K562 (cell line): Measurements from ENCODE around the gene RASGRP4. TPM values are rescaled to one million over a fixed set of nuclear protein-coding genes. Genes with fewer than 3 reads are reported as not detected.
A peak's percentile ranks its signal among the peaks of the same experiment; 100 is the strongest.

ENCODE experiments used
- ARID4B ChIP-seq: sonication (generic); formaldehyde crosslinking; IDR thresholded peaks from 2 replicates; pipeline ENCODE4 v1.8.0; 2022; ENCODE audit warnings: mild to moderate bottlenecking, missing genetic modification reagents
- ATF1 ChIP-seq, 2 experiments: fragments of 450-650 bp in 1 of 2; IDR thresholded peaks; 2 replicates each; pipeline ENCODE4 v1.6.1; 2016; ENCODE audit warnings: missing compliant biosample characterization in 1 of 2, missing genetic modification characterization in 1 of 2
- BRD4 ChIP-seq: fragments of 200-600 bp; sonication (generic); IDR thresholded peaks from 2 replicates; pipeline ENCODE4 v1.6.1; 2017; ENCODE audit warnings: inconsistent platforms
- ETV5 ChIP-seq: sonication (generic); formaldehyde crosslinking; IDR thresholded peaks from 2 replicates; pipeline ENCODE4 v1.4.0; 2020; ENCODE audit warnings: low read depth, mild to moderate bottlenecking, missing genetic modification reagents
- KDM2B ChIP-seq: fragments of 250-450 bp; sonication (Bioruptor Pico); IDR thresholded peaks from 2 replicates; pipeline ENCODE4 v1.8.0; 2021; ENCODE audit warnings: mild to moderate bottlenecking, moderate library complexity
- NUFIP1 ChIP-seq: fragments of 450-650 bp; IDR thresholded peaks from 2 replicates; pipeline ENCODE4 v1.6.1; 2018; ENCODE audit not compliant: partially characterized antibody
- SIRT6 ChIP-seq: IDR thresholded peaks from one replicate; pipeline ENCODE4 v1.6.1; 2012; ENCODE audit warnings: low read depth, mild to moderate bottlenecking, control low read depth, inconsistent platforms, low read length, moderate library complexity
- TCF7 ChIP-seq: sonication (generic); IDR thresholded peaks from 2 replicates; pipeline ENCODE4 v1.6.1; 2016; ENCODE audit warnings: antibody characterized with exemption, borderline replicate concordance
- TOE1 ChIP-seq, 2 experiments: fragments of 450-650 bp in 1 of 2; sonication (generic) in 1 of 2; formaldehyde crosslinking in 1 of 2; IDR thresholded peaks; 2 replicates each; pipeline versions ENCODE4 v1.7.1 to v1.8.0; 2016 to 2022; ENCODE audit warnings: borderline replicate concordance in 2 of 2, mild to moderate bottlenecking in 2 of 2, antibody characterized with exemption in 1 of 2, inconsistent platforms in 1 of 2, low read depth in 1 of 2, missing genetic modification reagents in 1 of 2, moderate library complexity in 1 of 2
- ZFPM2 ChIP-seq: fragments of 250-450 bp; sonication (Bioruptor Pico); IDR thresholded peaks from 2 replicates; pipeline ENCODE4 v1.5.1; 2022; ENCODE audit warnings: mild to moderate bottlenecking
- polyA plus RNA-seq, 8 experiments: library from polyadenylated mRNA; depleted of rRNA in 4 of 8; stranded (reverse) in 5 of 8; unstranded in 3 of 8; fragments of >200 nt; fragmentation: Nextera tagmentation in 2 of 8; fragmentation: Illumina TruSeq in 1 of 8; extraction: Ambion mirVana in 2 of 8; extraction: Trizol in 1 of 8; gene quantifications; 2 replicates each; pipeline versions ENCODE4 v1.2.1 to v1.2.3, GENCODE V29; 2011 to 2014; ENCODE audit warnings: inconsistent platforms in 1 of 8, missing spikeins in 1 of 8
- total RNA-seq, 7 experiments: library from RNA; depleted of rRNA in 6 of 7; stranded (reverse); fragments of >200 nt in 6 of 7; fragmentation: Illumina TruSeq in 2 of 7; extraction: Trizol in 2 of 7; gene quantifications; 2 replicates each; pipeline versions ENCODE4 v1.2.1 to v1.2.3, GENCODE V29; 2011 to 2021; ENCODE audit warnings: low replicate concordance in 1 of 7
- TF ChIP-seq, protein P1 (sequence below): sonication (generic); formaldehyde crosslinking; IDR thresholded peaks from 2 replicates; pipeline ENCODE4 v1.8.1; 2023; ENCODE audit warnings: mild to moderate bottlenecking, missing genetic modification reagents
- TF ChIP-seq, protein P2 (sequence below), 2 experiments: IDR thresholded peaks in 1 of 2; conservative IDR thresholded peaks in 1 of 2; 2 replicates each; pipeline ENCODE4 v1.6.1; 2016; ENCODE audit warnings: low read depth in 2 of 2, mild to moderate bottlenecking in 1 of 2, missing compliant biosample characterization in 1 of 2, missing genetic modification characterization in 1 of 2, moderate library complexity in 1 of 2
- TF ChIP-seq, protein P3 (sequence below): sonication (generic); formaldehyde crosslinking; IDR thresholded peaks from 2 replicates; pipeline ENCODE4 v1.8.0; 2022; ENCODE audit warnings: mild to moderate bottlenecking, missing genetic modification reagents, borderline replicate concordance

RASGRP4 gene
- total and polyA plus RNA-seq, 9 of the 15 experiments (the other 6 are each of a cell fraction or from before 2014, with no cell fraction given), result 0.39 to 4.6 (median 3.8) TPM

DNA sequence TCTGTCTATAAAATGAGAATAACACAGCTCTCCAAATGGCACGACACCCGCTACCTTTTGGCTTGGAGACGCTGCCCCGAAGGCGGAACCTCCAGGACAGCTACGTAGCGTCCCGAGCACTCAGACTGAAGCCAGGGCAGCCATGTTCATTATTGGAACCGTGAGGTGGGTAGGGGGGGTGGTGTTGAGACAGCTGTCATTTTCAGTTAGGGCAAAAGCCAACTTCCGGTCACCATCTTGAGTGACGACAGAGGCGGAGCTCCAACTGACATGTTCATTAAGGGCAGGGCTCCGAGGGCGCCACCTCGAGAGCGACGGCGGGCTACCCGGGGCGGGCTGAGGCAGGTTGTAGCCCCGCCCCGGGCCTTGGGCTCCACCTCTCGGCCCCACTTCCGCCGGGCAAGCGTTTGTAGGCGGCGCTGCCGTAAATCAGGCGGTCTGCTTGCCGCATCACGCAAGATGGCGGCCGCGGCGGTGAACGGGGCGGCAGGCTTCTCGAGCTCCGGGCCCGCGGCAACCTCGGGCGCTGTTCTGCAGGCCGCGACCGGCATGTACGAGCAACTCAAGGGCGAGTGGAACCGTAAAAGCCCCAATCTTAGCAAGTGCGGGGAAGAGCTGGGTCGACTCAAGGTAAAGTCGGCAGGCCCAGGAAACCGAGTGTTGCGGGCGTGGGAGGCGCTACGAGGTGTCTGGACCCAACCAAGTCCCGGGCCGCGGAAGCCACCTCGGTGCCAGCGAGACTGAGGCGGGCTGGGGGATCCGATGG lies 51.5 kb downstream of the RASGRP4 start, which contains the start of gene PSMD8 (continued):
- peak; percentile 88 for TF ChIP-seq ARID4B (CRISPR knock-in tag)
- TF ChIP-seq, protein P1, sequence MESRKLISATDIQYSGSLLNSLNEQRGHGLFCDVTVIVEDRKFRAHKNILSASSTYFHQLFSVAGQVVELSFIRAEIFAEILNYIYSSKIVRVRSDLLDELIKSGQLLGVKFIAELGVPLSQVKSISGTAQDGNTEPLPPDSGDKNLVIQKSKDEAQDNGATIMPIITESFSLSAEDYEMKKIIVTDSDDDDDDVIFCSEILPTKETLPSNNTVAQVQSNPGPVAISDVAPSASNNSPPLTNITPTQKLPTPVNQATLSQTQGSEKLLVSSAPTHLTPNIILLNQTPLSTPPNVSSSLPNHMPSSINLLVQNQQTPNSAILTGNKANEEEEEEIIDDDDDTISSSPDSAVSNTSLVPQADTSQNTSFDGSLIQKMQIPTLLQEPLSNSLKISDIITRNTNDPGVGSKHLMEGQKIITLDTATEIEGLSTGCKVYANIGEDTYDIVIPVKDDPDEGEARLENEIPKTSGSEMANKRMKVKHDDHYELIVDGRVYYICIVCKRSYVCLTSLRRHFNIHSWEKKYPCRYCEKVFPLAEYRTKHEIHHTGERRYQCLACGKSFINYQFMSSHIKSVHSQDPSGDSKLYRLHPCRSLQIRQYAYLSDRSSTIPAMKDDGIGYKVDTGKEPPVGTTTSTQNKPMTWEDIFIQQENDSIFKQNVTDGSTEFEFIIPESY (CRISPR knock-in tag), result peak; percentile 42
- TF ChIP-seq, protein P2, sequence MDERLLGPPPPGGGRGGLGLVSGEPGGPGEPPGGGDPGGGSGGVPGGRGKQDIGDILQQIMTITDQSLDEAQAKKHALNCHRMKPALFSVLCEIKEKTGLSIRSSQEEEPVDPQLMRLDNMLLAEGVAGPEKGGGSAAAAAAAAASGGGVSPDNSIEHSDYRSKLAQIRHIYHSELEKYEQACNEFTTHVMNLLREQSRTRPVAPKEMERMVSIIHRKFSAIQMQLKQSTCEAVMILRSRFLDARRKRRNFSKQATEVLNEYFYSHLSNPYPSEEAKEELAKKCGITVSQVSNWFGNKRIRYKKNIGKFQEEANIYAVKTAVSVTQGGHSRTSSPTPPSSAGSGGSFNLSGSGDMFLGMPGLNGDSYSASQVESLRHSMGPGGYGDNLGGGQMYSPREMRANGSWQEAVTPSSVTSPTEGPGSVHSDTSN (CRISPR knock-in tag; IDR thresholded peaks at IDR 0.05; ENCODE audit: low read depth), result peak; percentile 30; the same call in 1 of the 2 replicates
- TF ChIP-seq, protein P2 (tag; conservative IDR thresholded peaks at IDR 0.05; ENCODE audit: low read depth), result peak; percentile 79
- TF ChIP-seq BRD4, result peak; percentile 88; the same call in 1 of the 2 replicates
- peak; percentile 86 for TF ChIP-seq TCF7
- peak; percentile 15; the same call in 1 of the 2 replicates for TF ChIP-seq ATF1 (CRISPR knock-in tag; IDR thresholded peaks at IDR 0.05)
- peak; percentile 98 for TF ChIP-seq ATF1 (tag; IDR thresholded peaks at IDR 0.05)
- peak; percentile 64 for TF ChIP-seq ETV5 (CRISPR knock-in tag)
- no peak for TF ChIP-seq NUFIP1
- TF ChIP-seq, protein P3, sequence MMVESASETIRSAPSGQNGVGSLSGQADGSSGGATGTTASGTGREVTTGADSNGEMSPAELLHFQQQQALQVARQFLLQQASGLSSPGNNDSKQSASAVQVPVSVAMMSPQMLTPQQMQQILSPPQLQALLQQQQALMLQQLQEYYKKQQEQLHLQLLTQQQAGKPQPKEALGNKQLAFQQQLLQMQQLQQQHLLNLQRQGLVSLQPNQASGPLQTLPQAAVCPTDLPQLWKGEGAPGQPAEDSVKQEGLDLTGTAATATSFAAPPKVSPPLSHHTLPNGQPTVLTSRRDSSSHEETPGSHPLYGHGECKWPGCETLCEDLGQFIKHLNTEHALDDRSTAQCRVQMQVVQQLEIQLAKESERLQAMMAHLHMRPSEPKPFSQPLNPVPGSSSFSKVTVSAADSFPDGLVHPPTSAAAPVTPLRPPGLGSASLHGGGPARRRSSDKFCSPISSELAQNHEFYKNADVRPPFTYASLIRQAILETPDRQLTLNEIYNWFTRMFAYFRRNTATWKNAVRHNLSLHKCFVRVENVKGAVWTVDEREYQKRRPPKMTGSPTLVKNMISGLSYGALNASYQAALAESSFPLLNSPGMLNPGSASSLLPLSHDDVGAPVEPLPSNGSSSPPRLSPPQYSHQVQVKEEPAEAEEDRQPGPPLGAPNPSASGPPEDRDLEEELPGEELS, result peak; percentile 79; the same call in 1 of the 2 replicates
- TF ChIP-seq ZFPM2 (CRISPR knock-in tag), result 0 out of 2 replicates have a peak, but pooled peaks have one; percentile 12
- TF ChIP-seq TOE1 (IDR thresholded peaks at IDR 0.05; ENCODE audit: borderline replicate concordance), result peak; percentile 72
- no peak for TF ChIP-seq TOE1 (CRISPR knock-in tag; IDR thresholded peaks at IDR 0.05; ENCODE audit: borderline replicate concordance, low read depth)
- no peak for TF ChIP-seq KDM2B (CRISPR knock-in tag)
- TF ChIP-seq SIRT6, result no peak
